ENCODE data around the gene GAB4.
"Not testable (repeated sequence)": the region's sequence is repeated elsewhere in the genome, so short reads cannot be mapped to it uniquely, and the experiment has no call there.

The GAB4 gene

DNA sequence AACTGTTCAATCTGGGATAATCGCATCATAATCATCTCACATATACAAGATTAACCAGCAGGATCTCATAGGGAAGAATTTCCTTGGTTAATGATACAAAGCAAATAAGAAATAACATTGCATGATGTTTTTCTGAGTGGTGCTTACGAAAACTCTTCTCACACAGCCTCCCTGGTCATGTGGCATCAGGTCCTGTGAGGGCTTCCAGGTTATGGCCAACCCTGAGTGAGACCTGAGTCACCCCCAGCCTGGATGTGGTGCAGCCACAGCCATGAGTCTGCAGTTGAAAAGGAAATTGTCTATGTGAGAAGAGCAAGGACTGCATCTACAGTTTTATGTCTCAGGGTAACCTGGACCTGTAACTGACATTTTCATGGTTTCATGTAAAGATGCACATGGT is 92.3 kb downstream of the GAB4 start:
- TF ChIP-seq POLR2A (IDR thresholded peaks at IDR 0.05; ENCODE audit: extremely low read depth, insufficient read length) (no peak), MYC (IDR thresholded peaks at IDR 0.05; ENCODE audit: low read depth, low read length) (no peak), MAX (IDR thresholded peaks at IDR 0.05; ENCODE audit: low read depth, low read length) (no peak)
- TF ChIP-seq, protein P1, sequence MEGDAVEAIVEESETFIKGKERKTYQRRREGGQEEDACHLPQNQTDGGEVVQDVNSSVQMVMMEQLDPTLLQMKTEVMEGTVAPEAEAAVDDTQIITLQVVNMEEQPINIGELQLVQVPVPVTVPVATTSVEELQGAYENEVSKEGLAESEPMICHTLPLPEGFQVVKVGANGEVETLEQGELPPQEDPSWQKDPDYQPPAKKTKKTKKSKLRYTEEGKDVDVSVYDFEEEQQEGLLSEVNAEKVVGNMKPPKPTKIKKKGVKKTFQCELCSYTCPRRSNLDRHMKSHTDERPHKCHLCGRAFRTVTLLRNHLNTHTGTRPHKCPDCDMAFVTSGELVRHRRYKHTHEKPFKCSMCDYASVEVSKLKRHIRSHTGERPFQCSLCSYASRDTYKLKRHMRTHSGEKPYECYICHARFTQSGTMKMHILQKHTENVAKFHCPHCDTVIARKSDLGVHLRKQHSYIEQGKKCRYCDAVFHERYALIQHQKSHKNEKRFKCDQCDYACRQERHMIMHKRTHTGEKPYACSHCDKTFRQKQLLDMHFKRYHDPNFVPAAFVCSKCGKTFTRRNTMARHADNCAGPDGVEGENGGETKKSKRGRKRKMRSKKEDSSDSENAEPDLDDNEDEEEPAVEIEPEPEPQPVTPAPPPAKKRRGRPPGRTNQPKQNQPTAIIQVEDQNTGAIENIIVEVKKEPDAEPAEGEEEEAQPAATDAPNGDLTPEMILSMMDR (IDR thresholded peaks at IDR 0.05; ENCODE audit: low read depth, low read length), result no peak
- no peak overlapping the region for H3K4me3 ChIP-seq (ENCODE audit: low read depth, low read length)
- DNase-seq (ENCODE audit: low read depth), result peak; percentile 19

- DNase-seq (ENCODE audit: low read depth); H3K4me3 ChIP-seq (ENCODE audit: low read depth, low read length): not testable (repeated sequence)
Measured at GRCh38 chr22:16914911-16915310, 93.1 kb downstream of the GAB4 start.

- TF ChIP-seq POLR2A (IDR thresholded peaks at IDR 0.05; ENCODE audit: extremely low read depth, insufficient read length) (no peak), MYC (IDR thresholded peaks at IDR 0.05; ENCODE audit: low read depth, low read length) (no peak)
- H3K4me3 ChIP-seq (ENCODE audit: low read depth, low read length), result no peak overlapping the region
- DNase-seq (ENCODE audit: low read depth), result no peak
Measured at GRCh38 chr22:16914006-16914405, 94.0 kb downstream of the GAB4 start.

DNA sequence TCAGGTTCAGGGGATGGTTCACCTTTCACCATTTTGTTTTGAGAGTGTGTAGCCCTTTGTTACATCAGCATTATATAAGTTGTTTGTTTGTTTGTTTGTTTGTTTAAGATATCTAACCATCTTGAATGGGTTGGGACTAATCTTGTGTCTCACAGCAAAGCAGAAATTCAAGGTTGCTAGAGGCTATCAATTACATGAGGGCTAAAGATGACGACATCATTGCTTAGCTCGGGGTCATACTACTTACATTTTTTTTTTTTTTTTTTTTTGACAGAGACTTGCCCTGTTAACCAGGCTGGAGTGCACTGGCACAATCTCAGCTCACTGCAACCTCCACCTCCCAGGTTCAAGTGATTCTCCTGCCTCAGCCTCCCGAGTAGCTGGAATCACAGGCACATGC is 95.7 kb downstream of the GAB4 start:
- H3K4me3 ChIP-seq (ENCODE audit: low read depth, low read length), result no peak overlapping the region
- DNase-seq (ENCODE audit: low read depth), result no peak
- TF ChIP-seq MYC (IDR thresholded peaks at IDR 0.05; ENCODE audit: low read depth, low read length) (no peak), MAX (IDR thresholded peaks at IDR 0.05; ENCODE audit: low read depth, low read length) (no peak), POLR2A (IDR thresholded peaks at IDR 0.05; ENCODE audit: extremely low read depth, insufficient read length) (no peak)
- TF ChIP-seq, protein P1 (IDR thresholded peaks at IDR 0.05; ENCODE audit: low read depth, low read length), result no peak
